KBM-7 (cell line): ENCODE results near the gene RPL7A.
"Not testable (repeated sequence)": the region's sequence is repeated elsewhere in the genome, so short reads cannot be mapped to it uniquely, and the experiment has no call there.

Source experiments
- DNase-seq: peaks from one replicate; pipeline ENCODE4 v3.0.0-alpha.2; 2015
- in situ Hi-C: fragments of 300-500 bp; cut with MboI; formaldehyde crosslinking; loops from 2 replicates; pipeline ENCODE4 v1.14.3; 2020; ENCODE audit warnings: low sequenced_read_pairs, low pct_unique_long_range_greater_than_20kb, mixed read lengths

The RPL7A gene

DNA sequence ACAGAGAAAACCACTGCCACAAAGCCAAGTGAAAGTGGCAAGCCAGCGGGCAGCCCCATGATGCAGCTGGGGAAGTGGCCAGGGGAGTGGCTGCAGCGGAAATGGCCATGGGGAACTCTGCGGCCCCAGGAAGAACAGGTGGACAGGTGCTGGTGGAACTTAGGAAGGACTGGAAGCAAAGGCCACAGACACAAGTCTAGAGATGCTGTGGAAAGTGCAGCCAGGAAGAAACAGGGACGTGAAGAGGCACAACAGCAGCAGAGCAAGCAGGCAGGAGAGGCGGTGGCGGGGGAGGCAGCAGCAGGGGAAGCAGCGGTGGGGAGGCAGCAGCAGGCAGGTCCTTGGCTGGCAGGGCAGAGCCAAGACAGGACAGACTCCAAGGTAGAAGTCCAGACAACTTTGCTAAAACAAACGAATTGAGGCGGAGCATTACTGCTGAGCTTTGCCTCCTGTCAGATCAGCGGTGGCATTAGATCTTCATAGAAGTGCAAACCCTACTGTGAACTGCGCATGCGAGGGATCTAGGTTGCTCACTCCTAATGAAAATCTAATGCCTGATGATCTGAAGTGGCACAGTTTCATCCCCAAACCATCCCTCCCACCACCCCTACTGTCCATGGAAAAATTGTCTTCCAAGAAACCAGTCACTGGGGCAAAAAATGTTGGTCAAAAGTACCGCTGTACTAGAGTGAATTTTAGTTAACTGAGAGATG, 23.9 kb upstream of the RPL7A start:
- DNase-seq: no peak
- in situ Hi-C loops: no loop called here

DNA sequence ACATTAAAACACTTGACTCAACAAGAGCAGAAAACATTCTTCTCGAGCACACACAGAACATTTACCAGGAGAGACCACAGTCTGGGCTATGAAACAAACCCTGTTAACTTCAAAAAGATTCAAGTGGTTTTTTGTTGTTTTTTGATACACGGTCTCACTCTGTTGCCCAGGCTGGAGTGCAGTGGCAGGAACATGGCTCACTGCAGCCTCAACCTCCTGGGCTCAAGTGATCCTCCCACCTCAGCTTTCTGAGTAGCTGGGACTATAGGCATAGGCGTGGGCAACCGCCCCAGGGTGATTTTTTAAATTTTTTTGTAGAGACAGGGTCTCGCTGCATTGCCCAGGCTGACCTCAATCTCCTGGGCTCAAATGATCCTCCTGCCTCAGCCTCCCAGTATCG, 21.0 kb upstream of the RPL7A start:
- DNase-seq, in situ Hi-C loops: not testable (repeated sequence)

DNA sequence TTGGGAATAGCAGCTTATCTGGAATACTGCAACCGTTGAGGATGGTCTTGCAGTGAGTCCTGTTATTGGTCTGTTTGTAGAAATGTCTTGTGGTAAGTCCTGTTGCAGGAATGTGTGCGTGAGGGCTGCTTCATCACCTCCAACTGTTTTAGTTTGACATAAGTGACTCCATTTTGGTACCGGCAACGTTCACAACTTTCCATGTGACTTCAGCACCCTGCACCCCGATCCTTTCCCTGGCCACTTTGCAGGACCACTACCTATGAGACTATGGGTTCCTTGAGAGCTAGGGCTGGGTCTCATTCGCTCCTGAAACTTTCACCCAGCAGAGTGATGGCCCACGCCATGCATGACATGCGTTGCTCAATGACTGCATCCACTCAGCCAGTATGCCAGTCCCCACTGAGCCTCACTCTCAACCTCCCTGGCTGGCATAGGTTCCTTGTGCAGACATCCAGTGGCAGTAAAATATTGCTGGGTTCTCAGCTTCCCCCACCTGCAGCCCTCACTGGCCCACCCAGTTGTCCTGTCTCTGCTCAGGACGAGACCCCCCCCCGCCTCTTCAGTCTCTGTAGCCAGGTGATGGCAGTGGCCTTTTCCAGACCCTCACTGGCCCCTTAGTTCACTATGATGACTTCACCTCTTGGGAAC, 20.1 kb upstream of the RPL7A start:
- in situ Hi-C loops: no loop called here
- DNase-seq: no peak

DNA sequence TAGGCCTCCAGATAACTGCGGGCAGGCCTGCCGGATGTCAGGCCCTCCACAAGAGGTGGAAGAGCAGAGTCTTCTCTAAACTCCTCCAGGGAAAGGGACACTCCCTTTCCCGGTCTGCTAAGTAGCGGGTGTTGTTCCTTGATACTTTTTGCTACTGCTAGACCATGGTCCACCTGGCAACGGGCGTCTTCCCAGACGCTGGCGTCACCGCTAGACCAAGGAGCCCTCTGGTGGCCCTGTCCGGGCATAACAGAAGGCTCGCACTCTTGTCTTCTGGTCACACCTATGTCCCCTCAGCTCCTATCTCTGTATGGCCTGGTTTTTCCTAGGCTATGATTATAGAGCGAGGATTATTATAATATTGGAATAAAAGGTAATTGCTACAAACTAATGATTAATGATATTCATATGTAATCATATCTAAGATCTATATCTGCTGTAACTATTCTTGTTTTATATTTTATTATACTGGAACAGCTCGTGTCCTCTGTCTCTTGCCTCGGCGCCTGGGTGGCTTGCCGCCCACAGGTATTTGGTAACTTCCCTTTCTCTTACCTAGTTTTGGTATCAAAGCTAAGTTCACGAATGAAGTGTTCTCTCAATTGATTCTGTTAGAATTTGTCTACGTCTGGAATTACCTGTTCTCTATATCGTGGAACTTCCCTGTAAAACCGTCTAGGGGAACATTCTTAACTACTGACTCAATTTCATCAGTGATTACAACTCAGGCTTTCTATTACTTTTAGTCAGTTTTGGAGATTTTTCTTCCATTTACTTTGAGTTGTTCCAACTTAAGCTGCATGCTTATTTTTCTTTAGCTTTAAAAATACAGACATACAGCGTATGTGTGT, 18.5 kb upstream of the RPL7A start:
- in situ Hi-C loops: not testable (repeated sequence)
- peak; percentile 50 for DNase-seq

DNA sequence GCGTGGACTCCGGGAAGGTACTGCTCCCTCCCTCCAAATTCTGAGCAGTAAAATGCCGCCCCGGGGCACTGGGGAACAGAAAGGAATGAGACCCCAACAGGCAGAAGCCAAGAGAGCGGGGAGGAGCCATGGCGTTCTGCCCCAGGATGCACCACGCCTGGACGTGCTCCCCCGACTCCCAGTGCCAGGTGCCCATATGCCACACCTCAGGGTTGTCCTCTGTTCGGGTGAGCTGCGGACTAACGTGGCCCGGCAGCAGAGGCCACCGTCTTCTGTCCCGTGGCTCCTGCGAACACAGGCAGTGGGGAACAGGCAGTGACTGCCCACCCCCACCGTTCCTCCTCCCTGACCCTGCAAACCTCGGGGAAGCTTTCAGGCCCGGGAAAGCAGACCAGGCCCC, 16.8 kb upstream of the RPL7A start:
- no peak for DNase-seq
- in situ Hi-C loops: no loop called here

DNA sequence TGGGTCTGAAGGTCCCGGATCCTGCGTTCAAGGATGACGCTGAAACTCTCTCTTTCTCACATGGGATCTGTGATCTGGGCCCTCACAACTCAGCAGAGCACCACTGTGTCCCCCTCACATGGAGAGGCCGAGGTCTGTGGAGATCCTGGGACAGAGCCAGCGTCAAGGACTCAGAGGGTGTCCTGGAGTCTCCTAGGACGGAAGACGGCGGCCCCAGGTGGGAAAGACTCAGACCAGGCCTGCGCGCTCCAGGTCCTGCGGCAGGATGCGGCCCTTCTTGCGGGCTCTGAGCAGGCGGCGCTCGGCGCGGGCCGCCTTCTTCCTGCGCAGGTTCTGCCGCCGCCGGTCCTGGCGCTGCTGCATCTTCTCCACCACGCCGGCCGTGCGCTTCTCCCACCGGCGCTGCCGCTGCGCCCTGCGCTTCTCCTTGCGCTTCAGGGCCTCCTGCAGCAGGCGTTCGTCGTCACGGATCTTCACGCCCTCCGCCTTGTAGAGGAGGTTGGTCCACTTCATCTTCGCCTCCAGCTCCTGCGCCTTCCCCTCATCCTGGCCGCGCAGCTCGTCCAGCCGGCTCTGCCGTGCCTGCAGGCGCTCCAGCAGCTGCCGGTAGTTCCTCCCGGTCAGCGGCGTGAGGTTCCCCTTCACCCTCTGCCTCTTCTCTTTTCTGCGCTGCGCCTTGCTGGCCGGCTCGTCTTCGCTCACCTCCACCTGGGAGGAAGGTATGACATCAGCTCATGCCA, 16.2 kb upstream of the RPL7A start:
- no peak for DNase-seq
- in situ Hi-C loops: no loop called here

DNA sequence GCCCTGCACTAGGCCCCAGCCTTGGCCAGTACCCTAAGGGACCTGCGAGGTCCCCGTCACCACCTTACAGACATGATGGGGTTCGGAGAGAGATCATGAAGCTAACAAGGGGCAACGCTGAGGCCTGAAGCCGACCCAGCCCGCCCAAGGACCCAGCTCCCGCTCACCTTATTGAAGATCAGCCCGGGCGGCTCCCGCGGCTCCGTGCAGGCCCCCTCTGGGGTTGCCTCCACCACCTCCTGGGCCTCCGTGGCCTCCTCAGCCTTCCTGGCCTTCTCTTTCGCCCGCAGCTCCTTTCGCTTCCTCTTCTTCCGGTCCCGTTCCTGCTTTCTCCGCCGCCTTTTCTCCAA, 15.7 kb upstream of the RPL7A start:
- DNase-seq: no peak
- in situ Hi-C loops: no loop called here

DNA sequence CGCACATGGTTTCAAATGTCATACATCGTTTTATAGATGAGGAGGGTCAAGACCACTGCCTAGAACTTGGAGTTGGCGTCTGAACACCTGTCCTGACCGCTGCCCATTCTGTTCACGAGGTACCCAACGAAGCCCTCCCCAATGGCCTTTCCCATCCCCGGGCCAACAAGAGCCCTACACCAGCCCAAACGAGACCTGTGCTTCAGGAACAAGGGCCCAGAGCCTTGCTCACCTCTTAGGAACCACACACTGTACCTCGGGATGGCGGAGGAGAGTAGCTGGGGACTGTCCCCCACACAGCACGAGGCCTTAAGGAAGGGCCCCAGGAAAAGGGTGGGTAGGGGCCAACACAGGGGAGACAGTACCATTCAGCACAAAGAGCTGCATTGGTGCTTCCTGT, 15.0 kb upstream of the RPL7A start:
- in situ Hi-C loops: no loop called here
- DNase-seq: no peak

DNA sequence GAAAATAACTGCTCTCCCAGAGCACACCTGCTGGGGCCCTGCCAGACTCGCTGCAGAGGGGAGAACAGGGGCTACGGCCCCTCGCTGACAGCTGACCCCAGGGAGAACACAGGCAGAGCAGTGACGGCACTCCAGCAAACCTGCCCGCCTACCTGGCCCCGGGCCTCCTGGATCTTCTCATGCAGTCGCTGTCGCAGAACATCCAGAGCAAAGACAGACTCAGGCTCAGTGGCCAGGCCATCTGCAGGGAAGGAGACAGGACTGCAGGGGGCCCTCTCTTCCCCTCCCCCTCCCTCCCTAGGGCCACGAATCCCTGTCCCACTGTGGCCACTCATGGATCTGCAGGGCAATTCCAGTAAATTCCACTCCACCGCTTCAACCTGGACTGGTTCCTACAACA, 14.5 kb upstream of the RPL7A start:
- no peak for DNase-seq
- in situ Hi-C loops: no loop called here

DNA sequence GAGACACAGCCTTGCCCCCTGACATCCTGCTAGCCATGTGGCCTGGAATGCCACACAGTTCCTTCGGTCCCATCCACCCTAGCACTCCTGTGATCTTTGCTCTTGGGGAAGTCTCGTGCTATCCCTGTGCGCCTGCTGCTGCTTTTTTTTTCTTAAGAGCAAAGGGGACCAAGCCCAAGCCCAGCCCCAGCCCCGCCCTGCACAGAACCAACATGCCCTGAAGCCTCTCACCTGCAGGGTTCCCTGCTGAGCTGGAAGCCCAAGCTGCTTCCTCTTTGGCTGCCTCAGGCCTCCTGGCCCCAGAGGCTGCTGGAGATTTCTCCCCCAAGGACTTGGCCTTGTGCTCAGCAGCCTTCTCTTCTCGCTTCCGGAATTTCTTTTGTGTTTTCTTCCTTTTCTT, 13.9 kb upstream of the RPL7A start:
- in situ Hi-C loops: no loop called here
- DNase-seq: no peak

DNA sequence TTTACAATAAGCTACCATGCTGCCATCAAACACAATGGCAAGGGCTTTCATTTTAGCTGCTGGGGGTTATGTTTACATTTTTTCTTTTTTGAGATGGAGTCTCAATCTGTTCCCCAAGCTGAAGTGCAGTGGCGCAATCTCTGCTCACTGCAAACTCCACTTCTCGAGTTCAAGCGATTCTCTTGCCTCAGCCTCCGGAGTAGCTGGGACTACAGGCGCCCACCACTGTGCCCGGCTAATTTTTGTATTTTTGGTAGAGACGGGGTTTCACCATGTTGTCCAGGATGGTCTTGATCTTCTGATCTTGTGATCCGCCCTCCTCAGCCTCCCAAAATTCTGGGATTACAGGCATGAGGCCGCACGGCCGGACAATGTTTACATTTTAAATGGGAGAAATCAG, 13.1 kb upstream of the RPL7A start:
- in situ Hi-C loops: not testable (repeated sequence)

DNA sequence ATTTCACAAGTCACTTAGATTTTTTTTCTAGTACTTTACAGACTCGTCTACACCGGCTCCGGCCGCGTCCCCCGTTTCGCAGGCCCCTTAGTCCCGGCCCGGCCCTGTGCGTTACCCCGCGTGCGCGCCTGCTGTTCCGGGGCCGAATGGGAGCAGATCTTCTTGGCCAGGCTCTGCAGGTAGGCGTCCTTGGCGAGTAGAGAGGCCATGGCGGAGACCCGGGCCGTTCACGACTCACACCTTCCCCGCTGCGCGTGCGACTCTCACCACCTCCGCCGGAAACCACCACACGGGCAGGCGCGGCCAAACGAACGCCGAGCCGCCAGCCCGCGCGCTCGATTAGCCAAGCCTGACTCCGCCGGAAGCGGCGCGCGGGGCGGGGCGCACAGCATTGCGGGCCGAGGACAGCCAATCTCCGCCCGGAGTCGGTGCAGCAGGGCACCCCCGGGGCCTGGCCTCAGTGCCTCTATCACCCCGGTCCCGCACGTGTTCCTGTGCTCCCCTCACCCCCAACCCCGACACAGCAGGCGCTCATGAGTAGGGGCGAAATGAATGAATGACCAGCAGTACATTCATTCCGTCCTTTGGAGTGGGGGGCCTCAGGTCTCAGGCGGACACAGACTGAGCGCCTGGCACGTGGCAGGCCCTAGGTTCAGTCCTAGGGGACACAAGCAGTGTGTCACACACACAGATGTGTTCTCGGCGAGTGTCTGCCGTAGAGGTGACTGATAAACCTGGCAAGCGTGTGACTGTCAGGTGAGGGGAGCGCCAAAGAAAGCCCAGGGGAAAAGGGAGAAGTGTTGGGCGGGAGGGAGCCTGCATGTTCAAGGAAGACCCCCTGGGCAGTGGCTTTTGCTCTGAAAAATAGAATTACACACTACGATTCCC, 11.8 kb upstream of the RPL7A start, which contains the start of gene SURF6:
TSS of gene SURF6 (minus strand) at position 265 of the 888 bp plus-strand sequence. CDS start at position 209, 56 bp downstream.
- peak; percentile 93 for DNase-seq
- in situ Hi-C loops: no loop called here

More for the DNA sequence above, 13.1 kb upstream of the RPL7A start:
- not testable (repeated sequence) for DNase-seq

DNA sequence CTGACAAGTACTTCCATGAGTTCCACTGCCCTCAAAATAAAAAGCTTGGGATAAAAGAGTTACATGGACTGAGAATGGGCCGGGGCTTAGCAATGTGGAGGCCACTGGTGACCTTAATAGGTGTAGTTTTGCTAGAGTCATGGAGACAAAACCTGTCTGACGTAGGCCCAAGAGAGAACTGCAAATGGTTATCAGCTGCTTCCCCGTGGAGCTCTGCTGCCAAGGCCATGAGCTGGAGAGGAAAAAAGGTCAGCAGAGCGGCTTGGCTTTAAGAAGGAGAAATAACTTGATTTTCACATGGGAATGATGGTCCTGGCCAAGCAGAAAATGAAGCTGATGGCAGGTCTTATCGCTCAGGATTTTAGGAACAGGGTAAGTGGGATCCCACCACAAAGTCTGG, 8.4 kb upstream of the RPL7A start:
- in situ Hi-C loops: no loop called here

DNA sequence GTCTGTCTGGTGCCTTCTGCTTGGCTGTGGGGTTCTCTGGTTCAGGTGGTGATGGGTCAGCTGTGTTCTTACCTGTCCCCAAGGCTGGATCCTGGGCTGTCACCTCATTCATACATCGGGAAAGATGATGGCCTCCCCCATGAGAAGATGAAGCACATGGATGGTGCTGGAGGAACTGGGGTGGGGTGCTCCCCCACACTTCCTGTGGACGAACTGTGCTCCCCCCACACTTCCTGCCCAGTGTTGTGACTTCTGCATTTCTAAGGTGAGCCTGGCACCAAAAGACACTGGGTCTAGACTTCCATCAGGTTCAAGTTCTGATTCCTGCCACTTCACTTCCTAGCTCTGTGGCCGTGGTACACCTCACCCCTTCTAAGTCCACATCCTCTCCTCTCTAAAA, 7.8 kb upstream of the RPL7A start:
- in situ Hi-C loops: no loop called here
- peak; percentile 79 for DNase-seq

More for the DNA sequence above, 8.4 kb upstream of the RPL7A start:
- DNase-seq: no peak

DNA sequence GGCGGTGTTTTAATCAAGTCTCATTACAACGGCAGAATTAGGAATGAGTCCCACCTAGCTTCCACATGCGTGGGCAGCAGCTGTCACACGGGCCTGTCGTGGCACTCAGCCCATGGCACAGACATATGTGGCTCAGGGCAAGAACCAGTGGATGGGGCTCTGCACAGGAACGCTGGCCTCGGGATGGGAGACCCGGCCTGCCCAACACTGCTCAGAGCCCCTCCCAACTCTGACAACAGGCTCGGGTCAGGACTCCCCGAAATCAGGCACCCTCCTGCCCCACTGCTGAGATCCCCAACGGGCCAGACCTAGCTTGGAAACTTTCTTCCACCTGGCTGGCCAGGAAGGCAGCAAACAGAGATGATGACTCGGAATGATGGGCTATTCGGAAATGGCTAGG, 7.1 kb upstream of the RPL7A start:
- no peak for DNase-seq
- in situ Hi-C loops: no loop called here

DNA sequence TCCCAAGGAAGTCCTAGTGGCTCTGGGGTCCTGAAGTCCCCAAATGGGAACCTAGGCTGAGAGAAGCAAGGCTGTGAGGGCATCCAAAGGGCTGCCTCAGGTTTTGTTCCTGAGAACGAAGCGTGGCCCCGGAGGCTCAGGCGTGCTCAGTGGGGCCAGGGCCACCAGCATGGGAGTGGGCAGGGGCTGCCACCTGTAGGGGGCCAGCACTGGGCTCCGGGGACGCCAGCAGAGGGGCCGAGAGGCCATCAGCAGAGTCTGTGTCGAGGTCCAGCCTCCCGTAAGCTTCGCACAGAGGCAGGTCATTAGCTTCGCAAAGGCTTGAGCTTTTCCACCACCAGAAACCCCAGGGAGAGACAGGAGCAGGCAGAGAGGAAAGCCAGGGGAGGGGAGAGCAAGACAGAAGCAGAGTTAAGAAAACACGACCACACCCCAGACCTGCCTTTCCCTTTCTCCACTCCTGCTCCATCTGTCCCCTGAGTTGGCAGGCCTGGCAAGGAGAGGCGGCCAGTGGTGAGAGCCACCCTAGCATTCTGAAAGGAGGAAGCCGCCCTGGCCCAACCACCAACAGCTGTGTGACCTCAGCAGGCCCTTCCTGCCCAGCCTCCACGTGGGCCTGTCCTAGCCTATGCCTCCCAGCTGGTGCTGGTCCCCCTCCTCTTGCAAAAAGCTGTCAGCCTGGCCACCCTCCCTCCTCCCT, 6.5 kb upstream of the RPL7A start:
- in situ Hi-C loops: no loop called here
- DNase-seq: no peak

DNA sequence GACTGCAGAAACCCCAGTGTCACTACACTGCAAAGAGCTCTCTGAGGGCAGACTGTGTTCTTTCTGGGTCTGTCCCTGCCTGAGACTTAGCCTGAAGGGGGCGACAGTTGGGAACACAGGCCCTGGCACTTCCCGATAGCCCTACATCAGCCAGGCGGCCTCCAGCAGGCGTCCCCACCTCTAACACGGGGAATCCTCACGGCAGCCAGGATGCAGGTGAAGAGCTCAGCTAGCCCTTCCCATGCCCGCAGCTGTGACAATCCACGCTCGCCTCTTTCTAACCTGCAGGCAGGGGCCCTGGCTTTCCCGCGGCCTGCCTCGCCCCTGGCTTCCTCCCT, 6.0 kb upstream of the RPL7A start:
- DNase-seq: no peak
- in situ Hi-C loops: no loop called here

DNA sequence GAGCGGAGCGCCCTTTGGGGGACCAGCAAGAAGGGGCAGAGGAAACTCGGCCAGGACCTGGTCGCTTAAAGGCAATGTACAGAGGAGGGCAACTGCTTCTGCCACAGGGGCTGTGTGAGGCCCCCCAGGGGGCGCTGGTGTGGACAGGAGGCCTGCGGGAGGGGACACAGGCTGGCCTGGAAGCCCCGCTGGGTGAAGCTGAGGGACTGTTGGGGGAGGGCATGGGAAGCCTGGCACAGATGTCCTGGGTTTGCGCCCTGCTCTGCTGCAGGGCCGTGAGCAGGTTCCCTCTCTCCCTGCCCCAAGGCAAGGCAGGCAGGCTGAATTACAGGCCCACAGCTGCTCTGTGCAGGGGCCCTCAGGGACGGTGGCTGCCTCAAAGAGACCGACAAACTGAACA, 5.4 kb upstream of the RPL7A start:
- in situ Hi-C loops: no loop called here

More for the DNA sequence above, 5.4 kb upstream of the RPL7A start:
- DNase-seq: no peak
